Stimulated activated CD4-positive, alpha-beta T cell treated with anti-CD3 and anti-CD28 coated beads, Interleukin-2, amount 100 ng/mL, for 4 hours (primary cell): ENCODE results near the gene SCYGR4.
"Not testable (repeated sequence)": the region's sequence is repeated elsewhere in the genome, so short reads cannot be mapped to it uniquely, and the experiment has no call there.

ENCODE experiments used
- DNase-seq: peaks from one replicate; pipeline ENCODE4 v3.0.0-alpha.2; 2020; ENCODE audit warnings: low read depth

Gene SCYGR4

DNA sequence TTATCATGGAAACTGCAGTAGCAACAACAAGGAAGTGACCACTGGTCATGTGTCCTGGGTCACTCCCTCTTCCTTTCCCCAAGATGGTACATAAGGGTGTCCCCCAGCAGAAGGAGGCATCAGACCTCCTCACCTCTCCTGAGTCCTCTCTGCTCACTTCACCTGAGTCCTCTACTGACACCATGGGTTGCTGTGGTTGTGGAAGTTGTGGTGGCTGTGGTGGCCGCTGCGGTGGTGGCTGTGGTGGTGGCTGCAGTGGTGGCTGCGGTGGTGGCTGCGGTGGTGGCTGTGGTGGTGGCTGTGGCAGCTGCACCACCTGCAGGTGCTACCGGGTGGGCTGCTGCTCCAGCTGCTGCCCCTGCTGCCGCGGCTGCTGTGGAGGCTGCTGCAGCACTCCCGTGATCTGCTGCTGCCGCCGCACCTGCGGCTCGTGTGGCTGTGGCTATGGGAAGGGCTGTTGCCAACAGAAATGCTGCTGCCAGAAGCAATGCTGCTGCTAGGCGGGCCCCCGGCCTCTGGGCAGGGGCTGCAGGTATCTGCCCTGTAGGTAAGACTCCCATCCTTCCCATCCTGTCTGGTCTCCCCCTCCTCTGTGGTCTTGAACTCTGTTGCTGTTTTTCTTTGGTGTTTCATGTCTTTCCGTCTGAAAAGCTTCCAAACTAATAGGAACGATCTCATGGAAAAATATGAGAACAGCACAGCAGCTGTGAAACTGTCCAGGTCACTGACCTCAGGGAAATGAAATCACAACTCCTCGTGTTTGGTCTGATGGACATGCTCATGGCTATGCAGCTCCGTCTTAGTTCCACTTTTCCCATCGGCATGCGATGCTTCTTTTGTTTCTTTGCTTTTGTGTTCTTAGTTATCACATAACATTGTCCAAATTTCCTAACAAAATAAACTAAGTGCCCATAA lies at the start of gene SCYGR4:
SCYGR4 (plus strand) TSS at position 183 of the 915 bp plus-strand sequence; CDS start at position 183, 0 bp downstream.
- DNase-seq = no peak

GRCh38 chr2:227568852-227569169 lies 48.5 kb upstream of the SCYGR4 start:
- DNase-seq = no peak

- no peak for DNase-seq
Observed at GRCh38 chr2:227570615-227571014, 46.7 kb upstream of the SCYGR4 start.

GRCh38 chr2:227576110-227576509 lies 41.2 kb upstream of the SCYGR4 start:
- no peak for DNase-seq

DNA sequence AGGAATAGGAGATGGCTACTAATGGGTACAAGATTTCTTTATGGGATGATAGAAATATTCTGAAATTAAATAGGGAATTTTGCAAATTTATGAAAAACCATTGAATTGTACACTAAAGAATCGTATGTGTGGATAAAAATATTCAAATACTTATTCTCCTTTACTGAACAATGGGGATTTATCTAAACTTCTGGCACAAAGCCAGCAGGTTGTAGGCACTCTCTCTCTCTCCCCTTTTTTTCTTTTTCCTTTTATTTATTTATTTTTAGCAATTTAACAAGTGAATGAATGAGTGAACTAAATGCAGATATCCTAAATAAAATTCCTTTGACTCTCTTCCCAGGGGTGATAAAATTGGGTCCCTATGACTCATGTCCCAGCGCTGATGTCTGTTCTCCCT lies 40.5 kb upstream of the SCYGR4 start:
- no peak for DNase-seq

GRCh38 chr2:227577555-227577954 lies 39.7 kb upstream of the SCYGR4 start:
- DNase-seq = no peak

GRCh38 chr2:227578642-227579041 lies 38.7 kb upstream of the SCYGR4 start:
- DNase-seq = no peak

- no peak for DNase-seq
Observed at GRCh38 chr2:227579791-227580190, 37.5 kb upstream of the SCYGR4 start.

GRCh38 chr2:227582369-227582768 lies 34.9 kb upstream of the SCYGR4 start:
- DNase-seq = no peak

DNA sequence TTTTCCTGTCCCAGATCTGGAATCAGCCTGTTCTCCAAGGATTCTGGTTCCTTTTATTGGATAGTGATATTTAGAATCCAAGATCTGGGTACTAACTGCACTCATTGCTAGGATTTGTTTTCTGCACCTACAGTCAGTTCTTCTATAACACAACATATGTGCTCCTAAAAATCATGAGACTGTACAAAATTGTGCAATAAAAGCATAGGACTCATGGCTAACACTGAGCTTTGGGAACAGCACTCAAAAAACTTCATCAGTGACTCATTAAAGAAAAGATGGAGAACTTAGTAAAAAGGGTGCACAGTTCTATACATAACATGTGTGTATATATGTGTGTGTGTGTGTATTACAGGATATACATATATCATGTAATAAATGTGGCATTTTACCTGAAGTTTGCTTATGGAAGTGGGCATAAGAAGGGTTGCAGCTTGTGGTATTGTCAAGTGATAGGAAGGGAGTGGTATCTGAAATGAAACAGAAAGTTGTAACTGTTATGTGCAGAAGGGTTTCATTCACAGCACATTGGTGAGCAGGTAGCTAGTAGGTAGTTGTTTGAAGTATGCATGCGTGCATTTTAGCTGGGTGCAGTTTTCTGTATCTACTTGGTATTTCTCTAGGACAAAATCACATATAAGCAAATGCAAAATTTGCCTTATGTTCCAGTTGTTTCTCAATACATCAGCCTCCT lies 24.5 kb upstream of the SCYGR4 start:
- no peak for DNase-seq

GRCh38 chr2:227595797-227596196 lies 21.5 kb upstream of the SCYGR4 start:
- no peak for DNase-seq

DNA sequence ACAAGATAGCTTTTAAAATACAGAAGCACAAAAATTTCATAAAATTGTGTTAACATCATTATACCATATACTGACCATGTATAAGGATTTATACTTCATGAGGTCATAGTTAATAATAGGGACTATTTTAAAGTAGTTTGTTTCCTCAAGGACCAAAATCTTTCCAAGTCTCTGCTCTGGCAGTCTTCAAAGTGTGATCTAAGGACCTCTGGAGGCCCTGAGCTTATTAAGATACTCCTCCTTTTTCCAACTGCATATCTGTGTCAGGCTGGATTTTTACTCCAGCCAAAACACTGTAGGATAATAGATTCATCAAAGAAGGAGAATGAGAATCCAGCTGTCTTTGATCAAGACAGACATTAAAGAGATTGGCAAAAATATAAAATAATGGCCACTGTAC lies 20.3 kb upstream of the SCYGR4 start:
- DNase-seq = no peak

GRCh38 chr2:227597998-227598397 lies 19.3 kb upstream of the SCYGR4 start:
- no peak for DNase-seq

- not testable (repeated sequence) for DNase-seq
Observed at GRCh38 chr2:227598835-227599503, 18.3 kb upstream of the SCYGR4 start, which contains the start of gene SCYGR2. TSS of gene SCYGR2 (plus strand) at chr2:227598893. CDS start at chr2:227598893, 0 bp downstream.

DNA sequence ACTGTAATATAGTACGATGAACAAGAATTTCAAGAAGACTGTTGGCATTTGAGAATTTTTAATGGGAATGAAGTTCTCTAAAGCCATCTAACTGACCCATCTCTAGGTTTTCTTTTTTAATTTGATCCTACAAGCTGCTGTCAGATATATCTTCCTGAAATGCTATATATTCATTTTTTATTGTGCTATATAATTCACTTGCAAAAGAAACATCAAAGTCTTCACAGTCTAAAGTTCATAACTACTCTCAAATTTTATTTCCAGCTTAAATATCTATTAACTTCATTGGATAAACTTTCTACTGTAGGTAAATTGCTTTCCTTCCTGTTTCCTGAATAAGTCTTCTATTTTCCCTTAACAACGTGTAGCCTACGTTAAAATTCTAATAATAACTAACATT lies 14.9 kb upstream of the SCYGR4 start:
- DNase-seq = no peak

GRCh38 chr2:227606476-227606875 lies 10.8 kb upstream of the SCYGR4 start:
- no peak for DNase-seq

- no peak for DNase-seq
Observed at GRCh38 chr2:227607941-227608340, 9.4 kb upstream of the SCYGR4 start.

DNA sequence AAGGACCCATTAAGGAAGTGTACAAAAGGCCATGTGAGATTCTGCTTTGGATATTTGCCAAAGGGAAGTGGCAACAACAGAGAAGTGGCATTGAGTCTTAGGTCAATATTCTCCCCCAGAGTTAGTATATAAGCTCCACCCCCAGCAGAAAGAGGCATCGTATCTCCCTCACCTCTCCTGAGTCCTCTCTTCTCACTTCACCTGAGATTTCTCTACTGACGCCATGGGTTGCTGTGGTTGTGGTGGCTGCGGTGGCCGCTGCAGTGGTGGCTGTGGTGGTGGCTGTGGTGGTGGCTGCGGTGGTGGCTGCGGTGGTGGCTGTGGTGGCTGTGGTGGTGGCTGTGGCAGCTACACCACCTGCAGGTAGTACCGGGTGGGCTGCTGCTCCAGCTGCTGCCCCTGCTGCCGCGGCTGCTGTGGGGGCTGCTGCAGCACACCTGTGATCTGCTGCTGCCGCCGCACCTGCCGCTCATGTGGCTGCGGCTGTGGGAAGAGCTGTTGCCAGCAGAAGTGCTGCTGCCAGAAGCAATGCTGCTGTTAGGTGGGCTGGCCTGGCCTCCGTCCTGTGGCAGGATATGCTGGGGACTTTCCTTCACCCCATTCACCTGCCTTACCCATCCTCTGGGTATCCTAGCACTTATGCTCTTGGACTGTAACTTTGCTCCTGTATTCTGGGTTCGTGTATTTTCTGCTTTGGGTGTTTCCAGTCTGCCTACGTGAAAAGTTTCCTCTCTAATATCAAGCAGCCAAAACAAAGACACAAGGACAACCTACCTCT lies 8.5 kb upstream of the SCYGR4 start:
- DNase-seq = no peak

GRCh38 chr2:227610123-227610522 lies 7.2 kb upstream of the SCYGR4 start:
- DNase-seq = no peak

DNA sequence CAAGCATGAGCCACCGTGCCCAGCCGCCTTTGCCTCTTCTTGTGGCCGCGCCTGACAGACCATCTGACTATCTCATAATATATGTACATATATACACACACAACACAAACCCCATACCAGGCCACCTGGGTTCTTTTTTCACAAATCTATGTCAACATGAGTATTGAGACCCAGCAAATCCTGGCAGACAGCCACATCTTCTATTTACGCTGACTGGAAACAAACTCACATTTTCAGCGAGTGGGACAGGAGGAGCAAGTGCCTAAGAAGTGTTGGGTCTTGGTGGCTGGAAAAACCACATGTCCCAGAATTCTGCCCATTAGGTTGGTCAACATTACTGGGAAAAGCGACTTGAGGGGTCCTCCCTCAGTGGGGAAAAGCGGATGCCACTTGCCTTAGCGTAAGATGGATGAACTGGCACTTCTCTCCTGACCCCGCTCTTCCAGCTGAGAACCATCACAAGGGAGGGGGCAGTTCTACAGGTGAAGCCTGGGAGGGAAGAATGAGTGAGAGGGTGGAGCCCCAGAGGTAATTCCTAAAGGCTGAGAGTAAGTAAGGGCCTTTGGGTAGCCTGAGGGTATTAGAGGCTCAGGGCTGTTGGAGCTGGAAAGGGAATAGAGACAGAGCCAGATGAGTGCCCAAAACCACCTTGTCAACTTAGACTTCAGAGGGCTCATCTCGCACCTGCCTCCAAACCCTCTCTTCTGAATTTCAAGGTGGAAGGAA lies 4.6 kb upstream of the SCYGR4 start:
- no peak for DNase-seq

DNA sequence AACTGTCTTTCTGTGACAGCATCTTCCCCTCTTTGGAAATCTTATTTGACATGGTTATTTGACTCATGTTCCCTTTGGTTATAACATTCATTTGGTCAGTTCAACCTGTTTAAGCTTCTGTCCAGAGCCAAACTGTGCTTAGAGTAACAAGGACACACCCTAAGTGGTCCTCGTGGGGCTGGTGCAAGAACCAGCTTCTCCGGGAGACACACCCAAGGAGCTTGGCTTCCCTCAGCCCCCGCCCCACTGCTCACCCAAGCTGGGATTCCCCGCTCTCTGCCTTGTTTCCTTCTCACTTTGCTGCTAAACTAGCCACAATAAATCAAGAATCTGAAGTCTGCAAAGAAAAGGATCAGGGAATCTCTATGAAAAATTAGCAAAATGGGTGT lies 4.0 kb upstream of the SCYGR4 start:
- DNase-seq = no peak
